GM21526 (cell line): ENCODE measurements around the gene P4HB.

Experiments used
- ATAC-seq: cut with Tn5 transposase; IDR thresholded peaks from one replicate; pipeline ENCODE4 v1.9.1; 2021; ENCODE audit warnings: moderate library complexity; ENCODE audit not compliant: unreplicated experiment, low FRiP score

The P4HB gene

DNA sequence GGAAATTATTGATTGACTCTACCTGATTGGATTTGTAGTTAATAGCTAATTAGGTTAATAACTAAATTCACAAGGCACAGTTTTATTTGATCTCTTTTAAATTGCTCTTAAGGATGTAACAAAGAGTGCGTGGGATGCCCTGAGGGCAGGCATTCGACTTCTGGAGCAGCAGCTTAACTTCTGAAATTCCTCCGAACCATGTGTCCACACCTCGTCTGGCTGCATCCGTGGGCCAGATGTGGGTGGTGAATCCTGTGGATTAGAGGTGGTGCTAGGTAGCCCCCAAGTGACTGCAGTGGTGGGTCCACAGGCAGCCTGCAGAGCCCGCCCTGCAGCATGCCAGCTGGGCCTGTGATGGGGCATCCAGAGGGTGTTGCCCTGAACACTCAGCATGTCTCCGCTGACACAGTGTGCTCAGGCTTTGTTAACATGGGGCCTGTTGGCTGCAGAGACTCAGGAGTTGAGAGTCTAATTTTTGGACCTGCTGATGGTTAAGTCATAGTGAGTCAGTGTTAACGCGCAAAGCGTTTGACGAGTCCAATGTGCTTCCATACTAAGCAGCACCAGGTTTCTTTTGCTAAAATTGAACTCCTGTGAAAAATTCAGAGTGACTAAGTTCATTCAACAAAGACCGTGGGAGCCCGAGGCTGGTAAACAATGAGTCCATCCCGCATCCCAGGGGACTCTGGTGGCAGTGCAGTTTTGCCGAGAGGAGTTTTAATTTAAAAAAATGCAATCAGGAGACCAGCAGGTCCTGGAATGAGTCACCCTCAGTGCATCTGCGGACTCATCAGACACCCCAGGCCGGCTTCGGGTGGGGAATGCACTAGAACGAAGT, 37.9 kb upstream of the P4HB start:
- no peak for ATAC-seq

DNA sequence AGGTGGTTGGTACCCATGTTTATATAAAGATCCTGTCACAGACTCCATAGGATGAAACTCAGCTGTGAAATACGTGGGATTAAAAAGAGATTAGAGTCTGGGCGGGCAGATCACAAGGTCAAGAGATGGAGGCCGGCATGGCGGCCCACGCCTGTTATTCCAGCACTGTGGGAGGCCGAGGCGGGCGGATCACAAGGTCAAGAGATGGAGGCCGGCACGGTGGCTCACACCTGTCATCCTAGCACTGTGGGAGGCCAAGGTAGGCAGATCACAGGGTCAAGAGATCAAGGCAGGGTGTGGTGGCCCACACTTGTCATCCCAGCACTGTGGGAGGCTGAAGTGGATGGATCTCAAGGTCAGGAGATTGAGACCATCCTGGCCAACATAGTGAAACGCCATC, 35.1 kb upstream of the P4HB start:
- no peak for ATAC-seq

GRCh38 chr17:81891303-81891552, 30.9 kb upstream of the P4HB start:
- ATAC-seq: no peak

- ATAC-seq: peak; percentile 14
Measured at GRCh38 chr17:81890447-81891302, 30.3 kb upstream of the P4HB start.

DNA sequence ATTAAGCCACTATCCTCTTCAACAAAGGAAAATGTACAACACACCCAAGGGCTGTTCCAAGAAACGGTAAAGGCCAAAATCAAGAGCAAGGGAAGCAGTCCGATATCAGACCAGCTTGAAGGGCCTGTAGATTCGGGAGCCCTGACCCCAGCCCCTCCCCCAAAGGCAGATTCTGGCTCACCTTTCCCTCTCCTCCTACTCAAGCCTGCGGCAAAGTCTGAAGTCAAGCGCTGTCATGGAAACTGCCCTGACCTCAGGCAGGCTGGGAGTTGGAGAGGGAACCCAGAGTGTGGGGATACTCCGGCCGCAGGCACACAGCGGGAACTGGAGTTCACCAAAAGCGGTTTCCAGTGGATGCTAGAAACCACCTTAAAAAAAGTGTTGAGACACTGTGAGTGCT, 29.3 kb upstream of the P4HB start:
- ATAC-seq: no peak

- ATAC-seq: no peak
Measured at GRCh38 chr17:81888988-81889595, 28.8 kb upstream of the P4HB start.

DNA sequence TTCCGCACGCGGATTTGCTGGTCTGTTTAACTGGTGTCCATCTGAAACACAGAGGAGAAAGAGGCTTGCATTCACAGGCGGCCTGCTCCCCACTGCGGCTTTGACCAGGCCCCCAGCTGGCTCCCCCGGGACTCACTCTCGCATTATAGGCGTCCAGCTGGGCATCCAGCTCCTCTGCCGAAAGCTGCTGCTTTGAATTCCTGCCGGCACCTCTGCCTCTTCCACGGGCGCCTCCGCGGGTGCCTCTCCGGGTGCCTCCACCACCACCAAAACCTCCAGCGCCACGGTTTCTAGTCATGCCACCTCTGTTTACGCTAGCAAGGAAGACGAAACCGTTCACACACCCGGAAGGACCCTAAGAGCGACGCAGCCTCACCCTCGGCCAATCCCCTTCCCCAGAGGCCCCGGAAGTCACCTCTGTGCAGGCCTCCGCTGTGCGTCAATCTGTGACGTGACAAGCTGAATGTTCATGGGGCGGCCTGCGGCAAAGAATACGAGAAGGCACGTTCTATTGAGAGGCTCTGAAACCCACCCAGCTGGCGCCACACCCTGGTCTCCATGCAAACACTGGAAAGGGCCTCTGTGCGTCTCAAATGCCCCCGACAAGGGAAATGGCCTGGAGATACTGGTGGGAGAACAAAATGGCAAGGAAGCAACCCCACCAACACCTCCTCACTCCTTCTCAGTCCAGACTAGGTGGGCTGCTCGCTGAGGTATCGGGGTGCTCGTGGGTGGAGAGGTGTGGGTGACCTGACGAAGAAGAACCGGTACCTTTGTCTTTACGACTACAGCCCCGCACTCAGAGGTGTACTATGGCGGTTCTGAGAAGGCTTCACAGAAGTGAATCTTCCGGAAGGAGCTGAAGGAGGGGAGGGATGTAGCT, 28.0 kb upstream of the P4HB start:
- ATAC-seq: no peak

GRCh38 chr17:81885869-81886548, 25.7 kb upstream of the P4HB start:
- ATAC-seq: no peak

DNA sequence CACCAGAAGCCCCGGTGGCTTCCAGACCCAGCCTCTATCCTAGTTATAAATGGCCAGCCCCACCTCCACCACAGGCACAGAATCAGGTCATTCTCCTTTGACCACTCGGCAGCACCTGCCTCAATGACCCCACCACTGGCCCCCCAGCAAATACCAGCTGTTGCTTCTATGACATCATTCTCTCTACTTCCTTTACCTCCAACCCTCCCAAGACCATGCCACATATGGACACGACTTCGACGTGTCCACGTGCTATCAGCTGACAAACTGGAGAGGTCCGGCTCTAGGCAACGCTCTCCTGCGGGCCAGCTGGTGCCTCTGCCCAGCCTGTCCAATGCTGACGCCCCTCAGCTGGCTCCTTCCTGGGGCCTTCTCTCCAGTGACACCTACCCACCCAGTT, 25.1 kb upstream of the P4HB start:
- ATAC-seq: no peak

GRCh38 chr17:81884968-81885367, 24.6 kb upstream of the P4HB start:
- ATAC-seq: no peak

DNA sequence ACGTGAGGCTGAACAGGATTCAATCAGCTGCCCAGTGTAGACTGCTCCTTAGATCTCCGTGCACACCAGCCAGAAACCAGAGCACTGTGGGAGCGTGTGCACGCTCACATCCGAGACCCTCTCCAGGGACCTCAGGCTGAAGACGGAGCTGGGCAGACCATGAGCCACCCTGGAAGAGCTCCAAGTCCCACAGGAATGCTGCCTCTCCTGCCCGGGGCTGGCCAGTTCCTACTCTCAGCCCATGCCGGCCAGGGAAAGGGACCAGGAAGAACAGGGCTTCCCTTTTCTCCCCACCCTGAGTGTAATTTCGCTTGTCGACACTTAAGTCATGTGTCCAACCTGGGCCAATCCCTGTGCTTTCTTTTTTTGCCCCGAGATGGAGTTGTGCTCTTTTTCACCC, 24.2 kb upstream of the P4HB start:
- ATAC-seq: no peak

- ATAC-seq: no peak
Measured at GRCh38 chr17:81879121-81879520, 18.8 kb upstream of the P4HB start.

GRCh38 chr17:81878294-81878693, 18.0 kb upstream of the P4HB start:
- ATAC-seq: no peak

GRCh38 chr17:81877569-81877968, 17.2 kb upstream of the P4HB start:
- no peak for ATAC-seq

DNA sequence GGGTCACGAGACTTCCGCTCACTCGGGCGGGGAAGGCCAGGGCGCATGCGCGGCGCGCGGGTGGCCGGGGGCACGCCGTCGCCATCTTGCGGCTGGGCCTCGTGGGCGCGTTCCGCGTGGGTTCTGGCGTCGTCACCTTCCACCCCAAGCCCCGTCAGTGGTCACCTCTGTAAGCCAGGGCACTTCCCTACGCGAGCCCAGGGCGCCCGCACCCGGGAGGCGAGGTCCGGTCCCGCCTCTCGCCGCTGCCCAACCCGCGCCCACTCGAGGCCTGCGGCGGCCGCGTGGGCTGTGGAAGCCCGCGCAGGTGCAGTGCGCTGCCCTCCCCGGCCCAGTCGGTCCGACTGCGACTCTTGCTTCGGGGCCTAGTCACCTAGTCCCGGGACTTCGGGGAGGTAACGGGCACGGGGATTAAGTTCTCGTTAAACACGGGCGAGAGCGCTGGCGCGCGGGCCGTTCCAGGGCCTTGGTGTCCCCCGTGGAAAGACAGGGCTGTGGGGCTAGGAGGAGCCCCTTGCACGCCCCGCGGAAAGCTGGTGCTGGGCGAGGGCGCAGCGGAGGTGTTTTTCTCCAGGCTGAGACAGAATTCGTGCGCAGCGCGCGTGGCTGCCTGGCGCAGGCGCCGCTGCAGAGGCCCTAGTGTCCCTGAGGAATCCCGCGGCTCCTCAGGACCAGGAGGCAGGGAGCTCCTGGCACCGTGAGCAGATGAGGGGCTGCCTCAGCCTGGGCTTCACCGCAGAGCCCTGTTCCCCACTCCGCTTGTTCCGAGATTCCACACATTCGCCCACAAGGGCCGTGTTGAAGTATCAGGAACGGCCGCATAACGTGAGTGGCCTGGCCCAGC, 11.3 kb upstream of the P4HB start:
- peak; percentile 40 for ATAC-seq

- peak; percentile 9 for ATAC-seq
Measured at GRCh38 chr17:81870981-81871386, 10.6 kb upstream of the P4HB start, which contains the start of gene ARHGDIA. Gene ARHGDIA, minus strand, starts transcription at chr17:81871337. Its CDS starts 1,407 bp downstream, at chr17:81869930.

DNA sequence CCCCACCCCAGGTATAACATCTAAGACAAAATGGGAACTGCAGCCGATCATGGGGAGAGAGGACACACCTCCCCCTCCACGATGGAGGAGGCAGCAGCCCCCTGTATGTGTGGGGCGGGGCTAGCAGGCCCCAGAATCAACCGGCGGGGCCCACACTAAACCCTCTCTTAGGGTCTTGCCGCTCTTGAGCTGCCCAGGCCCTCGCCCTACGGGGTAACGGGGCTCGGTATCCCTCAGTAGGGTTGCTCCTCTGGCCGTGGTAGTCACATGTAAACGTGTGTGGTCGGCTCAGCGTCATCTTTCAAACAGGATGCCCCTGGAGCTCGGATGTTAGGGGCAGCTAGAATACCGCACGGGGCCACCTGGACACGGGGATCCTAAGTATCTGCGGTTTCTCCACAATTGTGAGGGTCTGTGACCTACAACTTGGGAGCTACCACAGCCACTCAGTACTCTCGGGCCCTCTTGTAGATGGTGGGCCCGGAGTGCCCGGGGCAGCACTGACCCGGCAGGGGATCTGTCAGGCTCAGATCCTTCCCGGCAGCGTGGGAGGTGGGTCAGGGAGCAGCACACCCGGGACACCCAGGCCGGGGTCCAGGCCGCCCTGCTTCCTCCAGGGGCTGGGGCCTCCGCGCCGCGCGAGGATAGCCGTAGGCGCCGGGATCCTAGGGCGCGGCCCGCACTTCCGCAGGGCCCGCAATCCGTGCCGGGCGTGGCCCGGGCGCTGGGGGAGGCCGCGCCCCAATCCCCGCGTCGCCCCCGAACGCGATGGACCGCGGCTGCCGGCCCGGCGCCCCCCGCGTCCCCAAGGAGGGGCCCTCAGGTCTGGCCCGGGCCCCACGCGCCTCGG, 10.0 kb upstream of the P4HB start:
- peak; percentile 13 for ATAC-seq
